HUES64 (cell line): Measurements from ENCODE around the gene GRIK1.
A peak's percentile ranks its signal among the peaks of the same experiment; 100 is the strongest.

ENCODE experiments used
- H3K27ac ChIP-seq: 2 replicates; pipeline ENCODE4 v1.7.0; 2013; ENCODE audit warnings: low read depth, low read length, inconsistent platforms
- H3K27me3 ChIP-seq: 2 replicates; pipeline ENCODE4 v1.6.1; 2013; ENCODE audit warnings: mild to moderate bottlenecking, low read length; ENCODE audit not compliant: insufficient read depth
- H3K36me3 ChIP-seq: 2 replicates; pipeline ENCODE4 v1.6.1; 2013; ENCODE audit warnings: mild to moderate bottlenecking, low read length; ENCODE audit not compliant: insufficient read depth
- H3K4me1 ChIP-seq: 2 replicates; pipeline ENCODE4 v1.6.1; 2013; ENCODE audit warnings: mild to moderate bottlenecking, low read length, moderate library complexity; ENCODE audit not compliant: insufficient read depth
- H3K4me3 ChIP-seq: 2 replicates; pipeline ENCODE4 v1.5.1; 2013; ENCODE audit warnings: mild to moderate bottlenecking, low read length, moderate library complexity
- H3K9ac ChIP-seq: 2 replicates; pipeline ENCODE4 v1.6.1; 2013; ENCODE audit warnings: mild to moderate bottlenecking, low read depth, low read length
- H3K9me3 ChIP-seq: 2 replicates; pipeline ENCODE4 v1.6.1; 2013; ENCODE audit warnings: low read depth, low read length; ENCODE audit not compliant: insufficient read depth
- WGBS: fragments of 150-250, 120-280 bp; methylation state at CpG from one replicate; pipeline ENCODE4 v1.1.7; 2013; ENCODE audit warnings: missing lambda C conversion rate; 5-methylcytosine and 5-hydroxymethylcytosine counted together

GRIK1 gene

GRCh38 chr21:29949991-29950390 is 10.2 kb upstream of the GRIK1 start:
- peaks cover 11% of the 10 kb centered on the region for H3K4me1 ChIP-seq
- 94% methylated on average over 1 of the region's 1 CpG for WGBS

GRCh38 chr21:29947119-29947518 is 7.3 kb upstream of the GRIK1 start:
- H3K9ac ChIP-seq: no peak overlapping the region
- no peak overlapping the region for H3K4me3 ChIP-seq
- H3K9me3 ChIP-seq: no peaks in the 10 kb centered on the region
- peaks cover 4% of the 10 kb centered on the region for H3K27me3 ChIP-seq
- no peak overlapping the region for H3K27ac ChIP-seq
- 83% methylated on average over 9 of the region's 9 CpGs for WGBS
- no peaks in the 10 kb centered on the region for H3K36me3 ChIP-seq
- H3K4me1 ChIP-seq: no peaks in the 10 kb centered on the region; the same call in 1 of the 2 replicates

More at GRCh38 chr21:29949991-29950390, 10.2 kb upstream of the GRIK1 start:
- H3K27me3 ChIP-seq: no peaks in the 10 kb centered on the region
- H3K9me3 ChIP-seq: no peaks in the 10 kb centered on the region
- H3K27ac ChIP-seq: no peak overlapping the region
- no peaks in the 10 kb centered on the region for H3K36me3 ChIP-seq
- H3K9ac ChIP-seq: no peak overlapping the region
- no peak overlapping the region for H3K4me3 ChIP-seq

GRCh38 chr21:29943885-29944284 is 4.1 kb upstream of the GRIK1 start:
- Histone ChIP-seq H3K27ac (no peak overlapping the region), H3K9me3 (no peaks in the 10 kb centered on the region), H3K9ac (no peak overlapping the region), H3K4me3 (no peak overlapping the region), H3K4me1 (peaks cover 6% of the 10 kb centered on the region; the same call in 1 of the 2 replicates), H3K36me3 (no peaks in the 10 kb centered on the region), H3K27me3 (peaks cover 36% of the 10 kb centered on the region)
- 79% methylated on average over 4 of the region's 4 CpGs for WGBS

GRCh38 chr21:29942034-29942433 is 2.2 kb upstream of the GRIK1 start:
- Histone ChIP-seq H3K4me3 (no peak overlapping the region), H3K36me3 (no peaks in the 10 kb centered on the region), H3K27ac (no peak overlapping the region), H3K4me1 (peaks cover 10% of the 10 kb centered on the region), H3K27me3 (peaks cover 55% of the 10 kb centered on the region), H3K9me3 (no peaks in the 10 kb centered on the region), H3K9ac (no peak overlapping the region)
- WGBS: 100% methylated on average over 1 of the region's 1 CpG

GRCh38 chr21:29940991-29941390 is 1.2 kb upstream of the GRIK1 start:
- WGBS: 82% methylated on average over 2 of the region's 2 CpGs
- H3K27me3 ChIP-seq: peaks cover 65% of the 10 kb centered on the region

GRCh38 chr21:29940361-29940760 is 565 bp upstream of the GRIK1 start:
- H3K4me3 ChIP-seq: peak overlapping the region; percentile 63
- H3K27me3 ChIP-seq: peaks cover 67% of the 10 kb centered on the region
- no peaks in the 10 kb centered on the region for H3K36me3 ChIP-seq
- 34% methylated on average over 6 of the region's 6 CpGs for WGBS
- peaks cover 10% of the 10 kb centered on the region for H3K4me1 ChIP-seq
- H3K9ac ChIP-seq: no peak overlapping the region
- H3K27ac ChIP-seq: no peak overlapping the region
- H3K9me3 ChIP-seq: no peaks in the 10 kb centered on the region

More at GRCh38 chr21:29940991-29941390, 1.2 kb upstream of the GRIK1 start:
- Histone ChIP-seq H3K36me3 (no peaks in the 10 kb centered on the region), H3K4me1 (peaks cover 10% of the 10 kb centered on the region), H3K9ac (no peak overlapping the region), H3K27ac (no peak overlapping the region), H3K9me3 (no peaks in the 10 kb centered on the region), H3K4me3 (no peak overlapping the region)

- Histone ChIP-seq H3K36me3 (no peaks in the 10 kb centered on the region), H3K9ac (peak overlapping the region; percentile 17; the same call in 1 of the 2 replicates), H3K4me3 (peak overlapping the region; percentile 63), H3K9me3 (no peaks in the 10 kb centered on the region), H3K4me1 (peaks cover 10% of the 10 kb centered on the region), H3K27ac (no peak overlapping the region), H3K27me3 (peaks cover 68% of the 10 kb centered on the region)
- under 1% methylated on average over 62 of the region's 62 CpGs for WGBS
Observed at GRCh38 chr21:29939104-29939923, 482 bp downstream of the GRIK1 start.

- no peaks in the 10 kb centered on the region for H3K9me3 ChIP-seq
- peak overlapping the region; percentile 17; the same call in 1 of the 2 replicates for H3K9ac ChIP-seq
- H3K4me3 ChIP-seq: peak overlapping the region; percentile 63
- WGBS: 19% methylated on average over 11 of the region's 11 CpGs
- peaks cover 10% of the 10 kb centered on the region for H3K4me1 ChIP-seq
- no peaks in the 10 kb centered on the region for H3K36me3 ChIP-seq
- H3K27ac ChIP-seq: no peak overlapping the region
- H3K27me3 ChIP-seq: peaks cover 73% of the 10 kb centered on the region
Observed at GRCh38 chr21:29938776-29939103, 1.1 kb downstream of the GRIK1 start.

- no peak overlapping the region for H3K27ac ChIP-seq
- no peaks in the 10 kb centered on the region for H3K4me1 ChIP-seq
- no peak overlapping the region for H3K4me3 ChIP-seq
- H3K9me3 ChIP-seq: no peaks in the 10 kb centered on the region
- no peaks in the 10 kb centered on the region for H3K36me3 ChIP-seq
- WGBS: 84% methylated on average over 3 of the region's 3 CpGs
- no peak overlapping the region for H3K9ac ChIP-seq
- H3K27me3 ChIP-seq: peaks cover 28% of the 10 kb centered on the region
Observed at GRCh38 chr21:29933088-29933487, 6.7 kb downstream of the GRIK1 start.

GRCh38 chr21:29928537-29928936 is 11.3 kb downstream of the GRIK1 start:
- Histone ChIP-seq H3K36me3 (no peaks in the 10 kb centered on the region), H3K4me3 (no peak overlapping the region)
- WGBS: 48% methylated on average over 4 of the region's 4 CpGs

GRCh38 chr21:29920938-29921337 is 18.9 kb downstream of the GRIK1 start:
- no peaks in the 10 kb centered on the region for H3K9me3 ChIP-seq
- H3K27ac ChIP-seq: no peak overlapping the region
- H3K4me1 ChIP-seq: peaks cover 8% of the 10 kb centered on the region
- no peak overlapping the region for H3K9ac ChIP-seq
- no peaks in the 10 kb centered on the region for H3K36me3 ChIP-seq
- H3K27me3 ChIP-seq: no peaks in the 10 kb centered on the region
- H3K4me3 ChIP-seq: no peak overlapping the region
- WGBS: 100% methylated on average over 1 of the region's 1 CpG

More at GRCh38 chr21:29928537-29928936, 11.3 kb downstream of the GRIK1 start:
- Histone ChIP-seq H3K9ac (no peak overlapping the region), H3K9me3 (no peaks in the 10 kb centered on the region), H3K27ac (no peak overlapping the region), H3K4me1 (no peaks in the 10 kb centered on the region), H3K27me3 (no peaks in the 10 kb centered on the region)
